ENCODE results near the gene CEACAM18.

DNA sequence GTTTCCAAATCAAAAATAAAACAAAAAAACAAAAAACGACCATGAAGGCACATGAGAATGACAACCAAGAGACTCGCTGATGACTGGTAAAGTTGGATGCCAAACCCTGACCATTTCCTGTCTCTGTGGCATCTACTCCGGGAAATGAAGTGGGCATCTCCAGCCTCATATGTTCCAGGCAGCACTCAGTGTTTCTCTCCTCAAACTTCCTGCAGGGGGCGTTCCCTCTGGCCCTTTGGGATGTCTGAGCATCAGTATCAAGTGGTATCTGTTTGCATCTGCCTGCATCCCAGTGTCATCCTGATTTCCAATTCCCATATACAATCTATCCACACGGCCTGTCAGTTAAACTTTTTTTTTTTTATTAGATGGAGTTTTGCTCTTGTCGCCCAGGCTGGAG is 33.0 kb downstream of the CEACAM18 start:
- TF ChIP-seq, protein P1, sequence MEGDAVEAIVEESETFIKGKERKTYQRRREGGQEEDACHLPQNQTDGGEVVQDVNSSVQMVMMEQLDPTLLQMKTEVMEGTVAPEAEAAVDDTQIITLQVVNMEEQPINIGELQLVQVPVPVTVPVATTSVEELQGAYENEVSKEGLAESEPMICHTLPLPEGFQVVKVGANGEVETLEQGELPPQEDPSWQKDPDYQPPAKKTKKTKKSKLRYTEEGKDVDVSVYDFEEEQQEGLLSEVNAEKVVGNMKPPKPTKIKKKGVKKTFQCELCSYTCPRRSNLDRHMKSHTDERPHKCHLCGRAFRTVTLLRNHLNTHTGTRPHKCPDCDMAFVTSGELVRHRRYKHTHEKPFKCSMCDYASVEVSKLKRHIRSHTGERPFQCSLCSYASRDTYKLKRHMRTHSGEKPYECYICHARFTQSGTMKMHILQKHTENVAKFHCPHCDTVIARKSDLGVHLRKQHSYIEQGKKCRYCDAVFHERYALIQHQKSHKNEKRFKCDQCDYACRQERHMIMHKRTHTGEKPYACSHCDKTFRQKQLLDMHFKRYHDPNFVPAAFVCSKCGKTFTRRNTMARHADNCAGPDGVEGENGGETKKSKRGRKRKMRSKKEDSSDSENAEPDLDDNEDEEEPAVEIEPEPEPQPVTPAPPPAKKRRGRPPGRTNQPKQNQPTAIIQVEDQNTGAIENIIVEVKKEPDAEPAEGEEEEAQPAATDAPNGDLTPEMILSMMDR (IDR thresholded peaks at IDR 0.05), result no peak
- no peak for TF ChIP-seq POLR2A (IDR thresholded peaks at IDR 0.05)
